HEK293T (cell line): ENCODE results near the gene CYP2C8.

ENCODE experiments used
- BHLHE40 ChIP-seq: fragments of 450-650 bp; IDR thresholded peaks from 2 replicates; pipeline ENCODE4 v1.6.1; 2016; ENCODE audit warnings: mild to moderate bottlenecking, moderate library complexity, borderline replicate concordance
- FOXK2 ChIP-seq: fragments of 450-650 bp; IDR thresholded peaks from 2 replicates; pipeline ENCODE4 v1.6.1; 2016; ENCODE audit warnings: mild to moderate bottlenecking
- FOXM1 ChIP-seq: fragments of 450-650 bp; IDR thresholded peaks from 2 replicates; pipeline ENCODE4 v1.6.1; 2017; ENCODE audit warnings: mild to moderate bottlenecking, borderline replicate concordance
- HDGF ChIP-seq: fragments of 450-650 bp; IDR thresholded peaks from 2 replicates; pipeline ENCODE4 v1.6.1; 2017; ENCODE audit warnings: antibody characterized with exemption, borderline replicate concordance
- L3MBTL2 ChIP-seq: fragments of 450-650 bp; conservative IDR thresholded peaks from 2 replicates; pipeline ENCODE4 v1.6.1; 2016; ENCODE audit warnings: mild to moderate bottlenecking
- NFRKB ChIP-seq: fragments of 450-650 bp; IDR thresholded peaks from 2 replicates; pipeline ENCODE4 v1.6.1; 2016; ENCODE audit warnings: mild to moderate bottlenecking, moderate library complexity
- PKNOX1 ChIP-seq: fragments of 450-650 bp; IDR thresholded peaks from 2 replicates; pipeline ENCODE4 v1.6.1; 2016
- SP1 ChIP-seq: fragments of 450-650 bp; IDR thresholded peaks from 2 replicates; pipeline ENCODE4 v1.6.1; 2017
- SUZ12 ChIP-seq: fragments of 450-650 bp; IDR thresholded peaks from 2 replicates; pipeline ENCODE4 v1.6.1; 2016; ENCODE audit warnings: mild to moderate bottlenecking
- ZNF384 ChIP-seq: fragments of 450-650 bp; IDR thresholded peaks from 2 replicates; pipeline ENCODE4 v1.6.1; 2016

- TF ChIP-seq HDGF (no peak), ZNF384 (no peak), SUZ12 (no peak), FOXK2 (no peak), NFRKB (no peak), L3MBTL2 (no peak), PKNOX1 (no peak), SP1 (no peak), FOXM1 (no peak), BHLHE40 (no peak)
Observed at GRCh38 chr10:95026461-95026860, 42.8 kb downstream of the CYP2C8 start.
